Natural killer cell (primary cell): Measurements from ENCODE around the gene LDB2. TPM values are rescaled to one million over a fixed set of nuclear protein-coding genes. Genes with fewer than 3 reads are reported as not detected.

Experiments used
- ATAC-seq, 3 donors: fragments of 150-1000 bp in 2 of 3; fragments of 200-7000 bp in 1 of 3; cut with Tn5 transposase; 1 replicate in 1 of 3; 2 replicates in 2 of 3; pipeline ENCODE4 v1.10.0; 2021; ENCODE audit warnings: mild to moderate bottlenecking in 2 of 3, moderate library complexity in 2 of 3
- DNase-seq, 2 donors: peaks; one replicate each; pipeline versions ENCODE4 v3.0.0 to v3.0.0-alpha.2; 2013 to 2021; ENCODE audit warnings: mixed read lengths in 1 of 2
- H3K27ac ChIP-seq: one replicate; pipeline ENCODE4 v1.5.1; 2013; ENCODE audit warnings: mild to moderate bottlenecking, low read length
- H3K27me3 ChIP-seq: one replicate; pipeline ENCODE4 v1.6.1; 2013; ENCODE audit warnings: low read length; ENCODE audit not compliant: control insufficient read depth, insufficient read depth
- H3K36me3 ChIP-seq: one replicate; pipeline ENCODE4 v1.6.1; 2013; ENCODE audit warnings: low read length; ENCODE audit not compliant: control insufficient read depth, insufficient read depth
- H3K4me1 ChIP-seq: one replicate; pipeline ENCODE4 v1.6.1; 2013; ENCODE audit warnings: low read length; ENCODE audit not compliant: control insufficient read depth, insufficient read depth
- H3K4me3 ChIP-seq: one replicate; pipeline ENCODE4 v1.5.1; 2013; ENCODE audit warnings: low read length
- H3K9me3 ChIP-seq: one replicate; pipeline ENCODE4 v1.6.1; 2013; ENCODE audit warnings: low read length; ENCODE audit not compliant: control insufficient read depth, insufficient read depth
- H3K27ac Mint-ChIP-seq, 2 donors: one replicate each; pipeline ENCODE4 v1.8.0; 2022; ENCODE audit warnings: mild to moderate bottlenecking in 2 of 2, mixed read lengths in 2 of 2, moderate library complexity in 1 of 2
- H3K27me3 Mint-ChIP-seq, 2 donors: one replicate each; pipeline ENCODE4 v1.8.0; 2022; ENCODE audit warnings: low read depth in 2 of 2, mixed read lengths in 2 of 2
- H3K36me3 Mint-ChIP-seq: one replicate; pipeline ENCODE4 v1.8.0; 2022; ENCODE audit warnings: mixed read lengths
- H3K4me1 Mint-ChIP-seq, 2 donors: one replicate each; pipeline ENCODE4 v1.8.0; 2022; ENCODE audit warnings: mixed read lengths in 2 of 2
- H3K4me3 Mint-ChIP-seq: one replicate; pipeline ENCODE4 v1.8.0; 2022; ENCODE audit warnings: mild to moderate bottlenecking, moderate library complexity, mixed read lengths
- H3K9me3 Mint-ChIP-seq, 2 donors: one replicate each; pipeline ENCODE4 v1.8.0; 2022; ENCODE audit warnings: mixed read lengths in 2 of 2
- CTCF ChIP-seq: fragments of 200-600 bp; IDR thresholded peaks from one replicate; pipeline ENCODE4 v1.8.0; 2022; ENCODE audit warnings: antibody characterized with exemption
- WGBS: methylation state at CpG from one replicate; pipeline ENCODE4 v1.1.7; 2013; ENCODE audit warnings: missing lambda C conversion rate; ENCODE audit not compliant: insufficient coverage; 5-methylcytosine and 5-hydroxymethylcytosine counted together
- intact Hi-C: fragments of 100-400 bp; cut with micrococcal nuclease; formaldehyde crosslinking; loops from one replicate; pipeline ENCODE4 v1.14.2; 2022
- total RNA-seq, 4 donors: library from RNA; stranded (reverse); fragments of 120-200 nt in 1 of 4; gene quantifications; one replicate each; pipeline versions ENCODE4 v1.2.3 to v1.2.4, GENCODE V29; 2013 to 2022

Gene LDB2
- total RNA-seq, 3 donors from 2014 or later (not counting 1 experiment from before 2014, with no cell fraction given), result 8.2 to 14.2 (median 13.6) TPM

GRCh38 chr4:16801356-16801755 is 97.1 kb downstream of the LDB2 start:
- no peaks in the 10 kb centered on the region for H3K4me1 ChIP-seq
- no peaks in the 10 kb centered on the region for H3K27me3 Mint-ChIP-seq

GRCh38 chr4:16794816-16795445 is 103.5 kb downstream of the LDB2 start:
- WGBS, result 44% methylated on average over 9 of the region's 9 CpGs
- Histone ChIP-seq H3K27ac (no peak overlapping the region), H3K4me1 (peaks cover 4% of the 10 kb centered on the region), H3K27me3 (no peaks in the 10 kb centered on the region), H3K9me3 (no peaks in the 10 kb centered on the region), H3K36me3 (no peaks in the 10 kb centered on the region), H3K4me3 (no peak overlapping the region)
- Mint-ChIP-seq H3K27ac (peak overlapping the region in 1 of 2 donors; percentile 8), H3K9me3 (no peaks in the 10 kb centered on the region), H3K27me3 (peaks cover 0 to 3% of the 10 kb centered on the region in 2 donors), H3K4me1 (peaks cover 6 to 7% of the 10 kb centered on the region in 2 donors), H3K36me3 (no peaks in the 10 kb centered on the region), H3K4me3 (no peak overlapping the region)
- intact Hi-C loops, result loop anchor here (1.0 to 5.0 kb wide), 3 partner anchors 121 to 652 kb away; no protein-coding TSS in a partner anchor
- peak; percentile 37 to 56 for DNase-seq
- peak; percentile 44 to 72 (median 54) for ATAC-seq
- peak; percentile 94 for TF ChIP-seq CTCF

More at GRCh38 chr4:16801356-16801755, 97.1 kb downstream of the LDB2 start:
- H3K36me3 Mint-ChIP-seq, result no peaks in the 10 kb centered on the region
- DNase-seq (no peak), ATAC-seq (no peak)
- WGBS, result 68% methylated on average over 2 of the region's 3 CpGs
- Histone ChIP-seq H3K27me3 (no peaks in the 10 kb centered on the region), H3K36me3 (no peaks in the 10 kb centered on the region), H3K27ac (no peak overlapping the region), H3K4me3 (no peak overlapping the region), H3K9me3 (no peaks in the 10 kb centered on the region)
- no peak overlapping the region for H3K4me3 Mint-ChIP-seq
- H3K9me3 Mint-ChIP-seq, result no peaks in the 10 kb centered on the region
- H3K27ac Mint-ChIP-seq, result no peak overlapping the region
- no peak for TF ChIP-seq CTCF
- H3K4me1 Mint-ChIP-seq, result no peaks in the 10 kb centered on the region
- intact Hi-C loops, result no loop called here

- intact Hi-C loops, result no loop called here
- Mint-ChIP-seq H3K27me3 (peaks cover 0 to 3% of the 10 kb centered on the region in 2 donors), H3K36me3 (no peaks in the 10 kb centered on the region), H3K9me3 (no peaks in the 10 kb centered on the region), H3K27ac (no peak overlapping the region), H3K4me3 (no peak overlapping the region), H3K4me1 (peaks cover 6 to 7% of the 10 kb centered on the region in 2 donors)
- H3K9me3 ChIP-seq, result no peaks in the 10 kb centered on the region
- peaks cover 4% of the 10 kb centered on the region for H3K4me1 ChIP-seq
- H3K4me3 ChIP-seq, result no peak overlapping the region
- H3K27me3 ChIP-seq, result no peaks in the 10 kb centered on the region
- WGBS, result 100% methylated on average over 3 of the region's 6 CpGs
- no peak for ATAC-seq
- DNase-seq, result no peak
- no peak for TF ChIP-seq CTCF
- no peak overlapping the region for H3K27ac ChIP-seq
- no peaks in the 10 kb centered on the region for H3K36me3 ChIP-seq
These were observed 107.0 kb downstream of the LDB2 start for GRCh38 chr4:16791460-16791859.

- H3K4me1 ChIP-seq, result peaks cover 4% of the 10 kb centered on the region
- peaks cover 6 to 7% of the 10 kb centered on the region in 2 donors for H3K4me1 Mint-ChIP-seq
- intact Hi-C loops, result no loop called here
- no peak for TF ChIP-seq CTCF
- no peaks in the 10 kb centered on the region for H3K9me3 Mint-ChIP-seq
- ATAC-seq (no peak), DNase-seq (no peak)
- peaks cover 0 to 3% of the 10 kb centered on the region in 2 donors for H3K27me3 Mint-ChIP-seq
- no peaks in the 10 kb centered on the region for H3K36me3 ChIP-seq
- no peak overlapping the region for H3K4me3 ChIP-seq
- WGBS, result 91% methylated on average over 8 of the region's 8 CpGs
- H3K27me3 ChIP-seq, result no peaks in the 10 kb centered on the region
- H3K27ac Mint-ChIP-seq, result no peak overlapping the region
- H3K9me3 ChIP-seq, result no peaks in the 10 kb centered on the region
- no peak overlapping the region for H3K27ac ChIP-seq
- no peaks in the 10 kb centered on the region for H3K36me3 Mint-ChIP-seq
- no peak overlapping the region for H3K4me3 Mint-ChIP-seq
These were observed 107.9 kb downstream of the LDB2 start for GRCh38 chr4:16790508-16790907.
